ENCODE measurements around the gene NCDN.

The NCDN gene

GRCh38 chr1:35590476-35591040 is 33.0 kb downstream of the NCDN start:
- FAIRE-seq, result no peak

DNA sequence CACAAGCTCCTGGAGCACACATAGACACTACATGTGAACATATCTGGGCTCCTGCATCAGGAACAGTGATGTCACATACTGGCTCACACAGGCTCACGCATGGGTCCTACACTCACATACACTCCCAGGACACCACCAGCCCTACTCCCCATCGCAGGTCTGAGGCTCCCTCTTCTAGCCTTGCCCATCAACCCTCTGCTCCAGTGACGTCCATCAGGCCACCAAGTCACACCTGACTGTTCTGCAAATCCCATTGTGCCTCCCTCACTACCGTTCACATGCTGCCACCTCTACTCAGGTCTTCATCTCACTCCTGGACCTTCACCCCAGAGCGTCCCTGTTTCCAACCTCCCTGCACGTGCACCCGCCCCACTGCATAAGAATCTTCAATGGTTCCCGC is 33.6 kb downstream of the NCDN start:
- no peak for FAIRE-seq

DNA sequence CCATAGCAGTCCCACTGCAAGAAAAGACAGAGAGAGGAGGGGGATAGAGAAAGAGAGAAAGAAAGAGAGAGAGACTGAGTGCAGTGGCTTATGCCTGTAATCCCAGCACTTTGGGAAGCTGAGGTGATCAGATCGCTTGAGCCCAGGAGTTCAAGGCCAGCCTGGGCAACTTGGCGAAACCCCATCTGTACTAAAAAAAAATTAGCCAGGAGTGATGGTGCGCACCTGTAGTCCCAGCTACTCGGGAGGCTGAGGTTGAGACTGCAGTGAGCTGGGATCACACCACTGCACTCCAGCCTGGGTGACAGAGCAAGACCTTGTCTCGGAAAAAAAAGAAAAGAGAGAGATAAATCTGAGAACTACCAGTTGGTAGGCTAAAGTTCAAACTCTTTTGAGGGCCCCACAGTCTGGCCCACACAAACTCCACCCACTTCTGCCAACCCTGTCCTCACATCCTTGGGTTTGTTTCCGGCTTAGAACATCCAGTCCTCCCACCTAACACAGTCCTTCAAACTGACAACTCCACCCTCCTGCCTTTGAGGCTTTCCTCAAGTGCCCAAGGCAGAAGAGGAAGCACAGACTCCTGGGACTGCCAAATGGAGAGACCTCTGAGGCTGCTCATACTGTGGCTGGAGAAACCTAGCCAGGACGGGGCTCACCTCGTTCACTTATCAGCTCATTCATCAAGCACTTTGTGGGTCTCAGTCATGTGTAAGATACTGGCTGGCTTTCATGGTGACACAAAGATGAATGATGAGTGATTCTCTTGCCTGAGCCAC is 35.6 kb downstream of the NCDN start:
- no peak for FAIRE-seq

DNA sequence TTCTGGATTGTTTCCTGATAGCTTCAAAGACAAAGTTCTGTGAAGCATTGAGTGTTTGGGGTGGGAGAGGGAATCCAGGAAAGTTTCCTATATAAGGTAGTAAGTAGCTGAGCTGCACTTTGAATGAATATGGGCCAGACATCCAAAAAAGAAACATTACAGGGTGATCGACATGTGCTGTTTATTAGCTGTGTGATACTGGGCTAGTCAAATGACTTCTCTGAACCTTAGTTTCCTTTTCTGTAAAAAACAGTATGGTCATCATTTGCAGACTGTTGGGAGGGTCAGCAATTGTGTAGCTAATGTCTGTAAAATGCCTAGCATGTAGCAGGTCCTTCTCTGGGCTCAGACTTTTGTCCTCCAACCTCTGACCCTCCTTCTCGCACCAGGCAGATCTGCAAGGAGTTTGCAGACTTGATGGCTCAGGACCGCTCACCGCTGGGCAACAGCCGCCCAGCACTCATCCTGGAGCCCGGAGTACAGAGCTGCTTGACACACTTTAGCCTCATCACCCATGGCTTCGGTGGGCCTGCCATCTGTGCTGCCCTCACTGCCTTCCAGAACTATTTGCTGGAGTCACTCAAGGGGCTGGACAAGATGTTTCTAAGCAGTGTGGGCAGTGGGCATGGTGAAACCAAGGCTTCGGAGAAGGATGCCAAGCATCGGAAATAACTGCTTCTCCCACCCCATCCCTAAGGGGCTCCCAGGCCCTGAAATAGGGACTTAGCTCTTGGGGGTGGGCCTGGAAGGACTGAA is 36.6 kb downstream of the NCDN start:
- FAIRE-seq, result no peak

DNA sequence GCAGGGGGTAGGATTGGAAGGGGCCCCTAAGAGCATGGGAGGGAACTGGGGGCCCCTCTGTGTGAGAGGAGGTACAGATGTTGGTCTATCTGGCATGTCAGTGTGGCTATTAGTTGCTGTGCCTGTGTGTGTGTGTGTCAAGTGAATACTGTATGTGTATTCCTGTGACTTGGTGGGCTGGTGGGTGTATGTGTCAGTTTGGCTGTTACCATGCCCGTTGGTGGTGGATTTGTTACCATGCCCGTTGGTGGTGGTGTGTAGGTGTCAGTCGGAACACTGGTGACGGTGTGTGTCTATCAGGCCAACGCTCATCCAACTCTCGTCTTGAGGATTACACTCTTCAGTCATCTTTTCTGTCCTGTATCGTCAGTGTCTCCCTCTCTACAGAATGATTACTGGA is 38.1 kb downstream of the NCDN start:
- no peak for FAIRE-seq

DNA sequence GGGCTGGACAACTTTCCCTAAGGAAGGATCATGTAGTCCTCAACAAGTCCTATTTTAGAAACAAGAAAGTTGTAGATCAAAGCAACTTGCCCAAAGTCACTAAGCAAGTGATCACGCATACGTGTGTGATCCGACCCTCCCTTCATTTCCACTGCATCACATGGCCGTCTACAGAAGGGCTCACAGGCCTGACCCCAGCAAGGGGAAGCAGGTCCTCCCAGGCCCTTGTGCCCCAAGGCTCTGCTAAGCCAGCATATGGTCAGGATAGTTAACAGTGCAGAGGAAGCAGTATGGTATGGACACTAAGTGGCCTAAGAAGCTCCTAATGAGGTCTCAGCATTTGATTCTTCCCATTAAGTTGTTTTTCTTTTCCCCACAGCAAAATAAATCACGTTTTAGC is 40.3 kb downstream of the NCDN start:
- FAIRE-seq, result no peak

DNA sequence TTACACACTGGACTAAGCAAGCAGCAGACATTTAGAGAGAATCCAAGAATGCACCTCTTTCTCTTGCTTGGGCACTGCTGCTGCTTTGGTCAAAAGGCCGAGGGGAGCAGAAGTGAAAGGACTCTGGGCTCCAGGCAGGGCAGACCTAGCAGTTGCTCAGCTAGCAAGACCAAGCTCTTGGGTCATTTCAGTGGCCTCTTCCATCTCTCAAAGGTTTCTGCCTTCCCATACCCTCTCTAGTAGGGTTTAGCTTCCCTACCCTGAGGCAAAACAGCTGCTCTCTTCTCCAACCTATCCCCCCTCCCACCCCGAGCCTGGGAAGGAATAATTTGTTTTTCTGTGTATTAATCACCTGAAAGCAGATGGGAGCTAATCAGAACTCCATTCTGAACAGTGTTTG is 41.3 kb downstream of the NCDN start:
- FAIRE-seq, result no peak

DNA sequence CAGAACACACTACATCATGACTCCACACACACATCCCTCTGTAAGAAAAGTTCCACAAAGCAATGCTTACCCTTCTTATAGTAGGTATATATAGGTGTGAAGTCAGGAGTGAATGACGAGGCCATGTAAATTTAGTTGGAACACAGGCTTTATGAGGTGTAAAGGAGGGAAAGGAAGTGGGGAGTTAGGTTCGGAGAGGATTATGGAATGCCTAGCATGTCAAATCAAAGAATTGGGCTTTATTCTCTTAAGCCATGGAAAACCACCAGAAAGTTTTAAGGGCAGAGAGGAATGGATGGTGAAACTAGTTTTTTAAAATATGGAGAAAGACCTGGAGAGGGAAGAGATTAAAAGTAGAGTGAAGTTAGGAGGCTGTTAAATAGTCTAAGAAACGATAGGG is 41.8 kb downstream of the NCDN start:
- no peak for FAIRE-seq

DNA sequence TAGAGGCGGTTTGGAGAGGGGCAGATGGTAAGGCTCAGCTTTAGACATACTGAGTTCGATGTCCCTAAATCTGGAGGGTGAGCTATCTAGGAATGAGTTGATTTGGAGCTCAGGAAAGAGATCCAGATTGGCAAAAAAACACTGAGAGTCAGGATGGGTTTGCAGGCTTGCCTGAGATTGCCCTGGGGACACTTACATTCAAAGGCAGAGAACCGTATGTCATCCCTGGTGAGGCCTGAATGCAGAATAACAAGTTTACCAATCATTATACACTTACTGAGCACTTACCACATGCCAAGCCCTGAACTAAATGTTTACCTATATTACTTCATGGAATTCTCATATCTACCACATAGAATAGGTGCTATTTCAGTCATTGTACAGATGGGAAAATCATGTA is 43.0 kb downstream of the NCDN start:
- no peak for FAIRE-seq

- no peak for FAIRE-seq
Observed at GRCh38 chr1:35603468-35603867, 45.9 kb downstream of the NCDN start.

GRCh38 chr1:35603941-35604340 is 46.3 kb downstream of the NCDN start:
- FAIRE-seq, result no peak

DNA sequence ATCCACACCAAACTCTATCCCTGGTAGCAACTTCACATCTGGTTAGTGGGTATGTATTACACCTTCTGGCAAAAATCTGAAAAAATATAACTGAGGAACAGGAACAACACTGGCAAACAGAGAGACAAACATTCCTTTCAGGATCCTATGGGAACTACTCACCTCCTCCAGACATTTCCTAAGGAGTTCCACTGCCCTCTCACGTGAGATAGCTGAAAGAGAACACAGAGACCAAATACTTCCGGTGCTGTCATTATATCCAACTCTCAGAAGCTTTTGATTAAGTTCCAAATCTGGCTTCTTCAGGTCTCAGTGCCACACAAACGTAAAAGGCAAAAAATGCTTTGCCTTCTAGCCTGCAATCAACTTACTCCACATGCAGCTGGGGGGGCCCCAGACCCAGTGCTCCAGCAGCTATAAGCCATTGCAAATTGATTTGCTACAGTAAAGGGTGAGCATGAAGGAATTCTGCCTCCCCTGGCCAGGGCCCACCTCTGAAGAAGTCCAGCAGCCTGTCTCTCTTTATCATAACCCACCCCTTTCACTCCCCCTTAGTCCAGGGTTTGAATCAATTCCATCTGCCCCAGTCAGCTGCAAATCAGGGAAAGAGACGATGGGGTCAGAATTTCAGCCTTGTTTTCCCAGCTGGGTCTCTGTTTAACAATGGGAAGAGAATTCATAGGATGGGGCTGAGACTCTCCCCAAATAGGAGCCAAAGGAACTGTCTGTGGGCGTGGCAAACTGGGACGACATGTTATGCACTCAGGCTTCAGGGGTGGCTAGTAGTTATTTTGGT is 47.7 kb downstream of the NCDN start:
- FAIRE-seq, result no peak

DNA sequence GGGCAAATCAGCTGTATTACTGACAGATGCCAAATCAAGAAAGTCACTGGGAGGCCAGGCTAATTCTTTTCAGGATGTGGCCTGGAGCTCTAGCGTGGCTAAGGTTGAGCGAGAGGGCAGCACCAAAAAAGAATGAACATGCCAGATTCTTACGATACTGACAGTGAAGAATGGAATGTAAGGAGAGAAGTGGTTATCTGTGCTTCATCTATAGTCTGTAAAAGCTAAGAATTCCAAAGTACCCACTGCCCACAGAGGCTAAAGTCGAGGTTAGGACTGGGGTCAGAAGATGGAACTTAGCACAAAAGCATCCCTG is 48.2 kb downstream of the NCDN start:
- no peak for FAIRE-seq

- FAIRE-seq, result no peak
Observed at GRCh38 chr1:35611655-35612054, 54.1 kb downstream of the NCDN start.

- no peak for FAIRE-seq
Observed at GRCh38 chr1:35615440-35615839, 57.8 kb downstream of the NCDN start.

Data from colon (tissue), 2 donors.